ENCODE data around the gene GCC2. TPM values are rescaled to one million over a fixed set of nuclear protein-coding genes. Genes with fewer than 3 reads are reported as not detected.
"Not testable (repeated sequence)": the region's sequence is repeated elsewhere in the genome, so short reads cannot be mapped to it uniquely, and the experiment has no call there.

The GCC2 gene
- total RNA-seq, 2 donors from 2014 or later = 37.5 to 45.7 TPM

GRCh38 chr2:108555572-108555971 lies 106.6 kb downstream of the GCC2 start:
- Histone ChIP-seq H3K4me3 (no peak overlapping the region), H3K27ac (no peak overlapping the region), H3K36me3 (no peaks in the 10 kb centered on the region), H3K4me1 (replicated peaks) (no peaks in the 10 kb centered on the region), H3K27me3 (replicated peaks; ENCODE audit: insufficient read depth) (no peaks in the 10 kb centered on the region), H3K9me3 (no peaks in the 10 kb centered on the region)
- no peak for DNase-seq (ENCODE audit: low spot score)
- TF ChIP-seq CTCF (IDR thresholded peaks at IDR 0.05) = no peak
- no peak for TF ChIP-seq POLR2A (IDR thresholded peaks at IDR 0.05)
- TF ChIP-seq POLR2AphosphoS5 (IDR thresholded peaks at IDR 0.05) = no peak
- intact Hi-C loops (cut with DNase I) = no loop called here
- WGBS = 98% methylated on average over 2 of the region's 2 CpGs

- H3K9me3 ChIP-seq; H3K27ac ChIP-seq; DNase-seq (ENCODE audit: low spot score); H3K4me3 ChIP-seq; intact Hi-C loops (cut with DNase I); H3K4me1 ChIP-seq (replicated peaks); H3K27me3 ChIP-seq (replicated peaks; ENCODE audit: insufficient read depth); H3K36me3 ChIP-seq: not testable (repeated sequence)
- WGBS = 75% methylated on average over 2 of the region's 2 CpGs
Observed at GRCh38 chr2:108556581-108556980, 107.6 kb downstream of the GCC2 start.

Small RNA genes lying within 50 kb of the gene (small RNA-seq; reads per million reads assigned to genes)
- gene SMIM12P1 = 0 reads per million in 2 donors

Other genes starting within 250 kb of the GCC2 start
- gene SULT1C3, start 209.2 kb upstream of the GCC2 start, total RNA-seq = not detected
- 1 to 10 TPM in 1 of 2 donors, not detected in 1; 1.8 TPM for gene SULT1C2, start 160.3 kb upstream of the GCC2 start, total RNA-seq
- gene SULT1C4, start 71.3 kb upstream of the GCC2 start, total RNA-seq = 1 to 10 TPM in 1 of 2 donors, not detected in 1; 2.2 TPM
- 10 to 100 TPM; 82.9 to 90.4 TPM for gene LIMS1, start 85.3 kb downstream of the GCC2 start, total RNA-seq